MM.1S (cell line): ENCODE data around the gene GNAT2.

ENCODE experiments used
- EZH2phosphoT487 ChIP-seq: fragments of 300-600 bp; sonication (generic); IDR thresholded peaks from 2 replicates; pipeline ENCODE4 v1.6.1; 2018; ENCODE audit warnings: antibody characterized with exemption, low read length
- TF ChIP-seq, protein P1 (sequence below): fragments of 300-600 bp; sonication (generic); IDR thresholded peaks from 2 replicates; pipeline ENCODE4 v1.5.1; 2016; ENCODE audit warnings: antibody characterized with exemption, low read length, mixed read lengths

DNA sequence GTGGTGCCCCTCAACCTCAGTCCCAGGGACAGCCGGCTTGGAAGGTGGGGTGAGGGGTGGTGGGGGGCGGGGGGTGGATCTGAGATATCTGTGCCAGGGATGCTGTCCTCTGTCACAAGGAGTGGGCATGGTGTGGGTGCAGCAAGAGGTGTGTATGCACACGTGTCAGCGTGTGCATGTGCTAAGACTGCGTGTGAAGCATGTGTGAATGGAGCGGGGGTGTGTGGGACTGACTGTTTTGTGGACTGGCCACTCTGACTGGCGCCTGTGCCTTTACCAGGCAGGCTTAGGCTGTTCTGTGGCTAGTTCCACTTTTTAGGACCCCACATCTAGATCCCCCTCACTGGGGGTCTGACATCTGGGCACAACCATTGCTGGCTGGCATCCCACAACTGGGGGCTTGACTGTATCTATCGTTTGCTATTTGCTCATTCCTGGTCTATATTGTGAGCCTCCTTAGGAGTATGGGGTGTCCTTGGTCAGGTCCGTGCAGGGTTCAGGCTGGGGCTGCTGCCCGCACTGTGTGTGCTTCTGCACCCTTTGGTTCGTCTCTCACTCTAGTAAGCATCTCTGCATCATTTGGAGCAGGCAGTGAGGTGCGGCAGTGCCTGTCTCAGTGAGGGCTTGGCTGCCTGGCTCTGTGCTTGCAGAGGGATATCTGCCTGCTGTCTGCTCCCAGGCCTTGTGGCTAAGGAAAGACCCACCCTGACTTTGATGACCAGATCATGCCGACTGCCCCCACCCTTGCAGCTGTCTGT is 2.1 kb upstream of the GNAT2 start:
- TF ChIP-seq, protein P1, sequence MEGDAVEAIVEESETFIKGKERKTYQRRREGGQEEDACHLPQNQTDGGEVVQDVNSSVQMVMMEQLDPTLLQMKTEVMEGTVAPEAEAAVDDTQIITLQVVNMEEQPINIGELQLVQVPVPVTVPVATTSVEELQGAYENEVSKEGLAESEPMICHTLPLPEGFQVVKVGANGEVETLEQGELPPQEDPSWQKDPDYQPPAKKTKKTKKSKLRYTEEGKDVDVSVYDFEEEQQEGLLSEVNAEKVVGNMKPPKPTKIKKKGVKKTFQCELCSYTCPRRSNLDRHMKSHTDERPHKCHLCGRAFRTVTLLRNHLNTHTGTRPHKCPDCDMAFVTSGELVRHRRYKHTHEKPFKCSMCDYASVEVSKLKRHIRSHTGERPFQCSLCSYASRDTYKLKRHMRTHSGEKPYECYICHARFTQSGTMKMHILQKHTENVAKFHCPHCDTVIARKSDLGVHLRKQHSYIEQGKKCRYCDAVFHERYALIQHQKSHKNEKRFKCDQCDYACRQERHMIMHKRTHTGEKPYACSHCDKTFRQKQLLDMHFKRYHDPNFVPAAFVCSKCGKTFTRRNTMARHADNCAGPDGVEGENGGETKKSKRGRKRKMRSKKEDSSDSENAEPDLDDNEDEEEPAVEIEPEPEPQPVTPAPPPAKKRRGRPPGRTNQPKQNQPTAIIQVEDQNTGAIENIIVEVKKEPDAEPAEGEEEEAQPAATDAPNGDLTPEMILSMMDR = no peak
- no peak for TF ChIP-seq EZH2phosphoT487
